COLO668 (cell line): ENCODE measurements around the gene AP2A2.
A peak's percentile ranks its signal among the peaks of the same experiment; 100 is the strongest.

Source experiments
- DNase-seq: peaks from one replicate; lab custom pipeline; 2025; ENCODE audit not compliant: unreplicated experiment; lab: John Stamatoyannopoulos, UW

AP2A2 gene

GRCh38 chr11:898540-899190 lies 27.0 kb upstream of the AP2A2 start:
- DNase-seq = no peak

GRCh38 chr11:899724-900123 lies 25.9 kb upstream of the AP2A2 start:
- DNase-seq = no peak

- no peak for DNase-seq
Observed at GRCh38 chr11:900545-900944, 25.1 kb upstream of the AP2A2 start.

- DNase-seq = no peak
Observed at GRCh38 chr11:901452-902061, 24.1 kb upstream of the AP2A2 start.

- DNase-seq = no peak
Observed at GRCh38 chr11:904380-904779, 21.3 kb upstream of the AP2A2 start.

- DNase-seq = no peak
Observed at GRCh38 chr11:905952-906351, 19.7 kb upstream of the AP2A2 start.

GRCh38 chr11:907668-908067 lies 18.0 kb upstream of the AP2A2 start:
- no peak for DNase-seq

GRCh38 chr11:908273-908672 lies 17.4 kb upstream of the AP2A2 start:
- no peak for DNase-seq

GRCh38 chr11:909406-909805 lies 16.3 kb upstream of the AP2A2 start:
- DNase-seq = no peak

- DNase-seq = no peak
Observed at GRCh38 chr11:910044-910588, 15.6 kb upstream of the AP2A2 start.

GRCh38 chr11:910589-911030 lies 15.1 kb upstream of the AP2A2 start, which contains the start of gene CHID1:
Gene CHID1 (minus strand): TSS chr11:910810. CDS start chr11:904816, 5,994 bp downstream.
- DNase-seq = peak; percentile 73

- DNase-seq = no peak
Observed at GRCh38 chr11:911031-911889, 14.4 kb upstream of the AP2A2 start.

- no peak for DNase-seq
Observed at GRCh38 chr11:911890-912219, 13.8 kb upstream of the AP2A2 start.

GRCh38 chr11:912266-912665 lies 13.4 kb upstream of the AP2A2 start:
- DNase-seq = no peak

GRCh38 chr11:913043-913442 lies 12.6 kb upstream of the AP2A2 start:
- no peak for DNase-seq

- no peak for DNase-seq
Observed at GRCh38 chr11:914204-914603, 11.5 kb upstream of the AP2A2 start.

GRCh38 chr11:914747-915501 lies 10.7 kb upstream of the AP2A2 start:
- DNase-seq = no peak

GRCh38 chr11:917426-917825 lies 8.2 kb upstream of the AP2A2 start:
- DNase-seq = no peak

- no peak for DNase-seq
Observed at GRCh38 chr11:921921-922678, 3.6 kb upstream of the AP2A2 start.

- no peak for DNase-seq
Observed at GRCh38 chr11:923691-924405, 1.8 kb upstream of the AP2A2 start.
